ENCODE results near the gene USP5. TPM values are rescaled to one million over a fixed set of nuclear protein-coding genes. Genes with fewer than 3 reads are reported as not detected.

USP5 gene
- total RNA-seq, 1 donor from 2014 or later, result 146 TPM

- TF ChIP-seq CTCF (IDR thresholded peaks at IDR 0.05; ENCODE audit: insufficient read depth, low read depth, low read length) (no peak), EZH2 (IDR thresholded peaks at IDR 0.05; ENCODE audit: insufficient read depth, low read length) (no peak)
- Mint-ChIP-seq H3K9me3 (ENCODE audit: unreplicated experiment) (peaks cover 3% of the 10 kb centered on the region), H3K36me3 (ENCODE audit: low read depth, unreplicated experiment) (no peaks in the 10 kb centered on the region), H3K27me3 (ENCODE audit: low read depth, unreplicated experiment) (peaks cover 17% of the 10 kb centered on the region), H3K27ac (ENCODE audit: unreplicated experiment) (peak overlapping the region; percentile 4), H3K4me1 (ENCODE audit: low read depth, unreplicated experiment) (peaks cover 9% of the 10 kb centered on the region), H3K4me3 (ENCODE audit: unreplicated experiment) (no peak overlapping the region)
- H2AFZ ChIP-seq (ENCODE audit: low read depth, low read length), result no peak overlapping the region
- peaks cover 2% of the 10 kb centered on the region for H3K27me3 ChIP-seq (ENCODE audit: insufficient read depth, low read length)
- no peaks in the 10 kb centered on the region for H3K9me3 ChIP-seq (ENCODE audit: insufficient read depth, low read depth, low read length)
- DNase-seq (ENCODE audit: low read depth), result no peak
- H3K9ac ChIP-seq (ENCODE audit: low read length), result no peak overlapping the region
- no peak for FAIRE-seq
- H3K79me2 ChIP-seq (ENCODE audit: insufficient read depth, low read length), result no peaks in the 10 kb centered on the region
- H3K4me2 ChIP-seq (ENCODE audit: low read length), result no peak overlapping the region
- no peak overlapping the region for H3K27ac ChIP-seq (ENCODE audit: low read depth, low read length)
- no peaks in the 10 kb centered on the region for H3K4me1 ChIP-seq (ENCODE audit: insufficient read depth, low read length)
- H3K36me3 ChIP-seq (ENCODE audit: insufficient read depth, low read length), result no peaks in the 10 kb centered on the region
- no peaks in the 10 kb centered on the region for H4K20me1 ChIP-seq (ENCODE audit: insufficient read depth, low read length)
- no peak overlapping the region for H3K4me3 ChIP-seq (ENCODE audit: insufficient read depth, low read depth, low read length)
Observed at GRCh38 chr12:6810758-6811157, 41.2 kb upstream of the USP5 start.

- Histone ChIP-seq H3K36me3 (ENCODE audit: insufficient read depth, low read length) (no peaks in the 10 kb centered on the region), H3K4me3 (ENCODE audit: insufficient read depth, low read depth, low read length) (no peak overlapping the region), H3K9me3 (ENCODE audit: insufficient read depth, low read depth, low read length) (no peaks in the 10 kb centered on the region), H3K27ac (ENCODE audit: low read depth, low read length) (no peak overlapping the region), H3K4me2 (ENCODE audit: low read length) (no peak overlapping the region), H2AFZ (ENCODE audit: low read depth, low read length) (no peak overlapping the region), H4K20me1 (ENCODE audit: insufficient read depth, low read length) (no peaks in the 10 kb centered on the region), H3K79me2 (ENCODE audit: insufficient read depth, low read length) (no peaks in the 10 kb centered on the region), H3K27me3 (ENCODE audit: insufficient read depth, low read length) (peaks cover 2% of the 10 kb centered on the region), H3K4me1 (ENCODE audit: insufficient read depth, low read length) (no peaks in the 10 kb centered on the region), H3K9ac (ENCODE audit: low read length) (no peak overlapping the region)
- TF ChIP-seq EZH2 (IDR thresholded peaks at IDR 0.05; ENCODE audit: insufficient read depth, low read length) (no peak), CTCF (IDR thresholded peaks at IDR 0.05; ENCODE audit: insufficient read depth, low read depth, low read length) (no peak)
- Mint-ChIP-seq H3K4me1 (ENCODE audit: low read depth, unreplicated experiment) (peaks cover 9% of the 10 kb centered on the region), H3K36me3 (ENCODE audit: low read depth, unreplicated experiment) (no peaks in the 10 kb centered on the region), H3K4me3 (ENCODE audit: unreplicated experiment) (no peak overlapping the region), H3K27ac (ENCODE audit: unreplicated experiment) (no peak overlapping the region), H3K27me3 (ENCODE audit: low read depth, unreplicated experiment) (peaks cover 19% of the 10 kb centered on the region), H3K9me3 (ENCODE audit: unreplicated experiment) (peaks cover 3% of the 10 kb centered on the region)
- no peak for FAIRE-seq
- DNase-seq (ENCODE audit: low read depth), result no peak
Observed at GRCh38 chr12:6813363-6813762, 38.6 kb upstream of the USP5 start.

GRCh38 chr12:6816598-6816997, 35.4 kb upstream of the USP5 start:
- no peak overlapping the region for H2AFZ ChIP-seq (ENCODE audit: low read depth, low read length)
- H3K4me3 Mint-ChIP-seq (ENCODE audit: unreplicated experiment), result no peak overlapping the region
- H3K27me3 Mint-ChIP-seq (ENCODE audit: low read depth, unreplicated experiment), result peaks cover 19% of the 10 kb centered on the region
- H3K27ac Mint-ChIP-seq (ENCODE audit: unreplicated experiment), result no peak overlapping the region
- no peak overlapping the region for H3K9ac ChIP-seq (ENCODE audit: low read length)
- no peaks in the 10 kb centered on the region for H3K36me3 ChIP-seq (ENCODE audit: insufficient read depth, low read length)
- no peaks in the 10 kb centered on the region for H3K27me3 ChIP-seq (ENCODE audit: insufficient read depth, low read length)
- DNase-seq (ENCODE audit: low read depth), result no peak
- peaks cover 4% of the 10 kb centered on the region for H3K4me1 ChIP-seq (ENCODE audit: insufficient read depth, low read length)
- FAIRE-seq, result no peak
- no peak overlapping the region for H3K4me3 ChIP-seq (ENCODE audit: insufficient read depth, low read depth, low read length)
- H3K9me3 Mint-ChIP-seq (ENCODE audit: unreplicated experiment), result no peaks in the 10 kb centered on the region
- H3K27ac ChIP-seq (ENCODE audit: low read depth, low read length), result no peak overlapping the region
- no peaks in the 10 kb centered on the region for H3K36me3 Mint-ChIP-seq (ENCODE audit: low read depth, unreplicated experiment)
- TF ChIP-seq EZH2 (IDR thresholded peaks at IDR 0.05; ENCODE audit: insufficient read depth, low read length) (no peak), CTCF (IDR thresholded peaks at IDR 0.05; ENCODE audit: insufficient read depth, low read depth, low read length) (no peak)
- H3K4me2 ChIP-seq (ENCODE audit: low read length), result no peak overlapping the region
- peaks cover 12% of the 10 kb centered on the region for H3K4me1 Mint-ChIP-seq (ENCODE audit: low read depth, unreplicated experiment)
- no peaks in the 10 kb centered on the region for H3K9me3 ChIP-seq (ENCODE audit: insufficient read depth, low read depth, low read length)
- H3K79me2 ChIP-seq (ENCODE audit: insufficient read depth, low read length), result no peaks in the 10 kb centered on the region
- no peaks in the 10 kb centered on the region for H4K20me1 ChIP-seq (ENCODE audit: insufficient read depth, low read length)

Measured in astrocyte (in vitro differentiated cells and primary cell).